LoVo (cell line): ENCODE measurements around the gene MIPEP.
"Not testable (repeated sequence)": the region's sequence is repeated elsewhere in the genome, so short reads cannot be mapped to it uniquely, and the experiment has no call there.

ENCODE experiments used
- DNase-seq: peaks from one replicate; pipeline ENCODE4 v3.0.0-alpha.2; 2016; ENCODE audit warnings: low spot score

Gene MIPEP

DNA sequence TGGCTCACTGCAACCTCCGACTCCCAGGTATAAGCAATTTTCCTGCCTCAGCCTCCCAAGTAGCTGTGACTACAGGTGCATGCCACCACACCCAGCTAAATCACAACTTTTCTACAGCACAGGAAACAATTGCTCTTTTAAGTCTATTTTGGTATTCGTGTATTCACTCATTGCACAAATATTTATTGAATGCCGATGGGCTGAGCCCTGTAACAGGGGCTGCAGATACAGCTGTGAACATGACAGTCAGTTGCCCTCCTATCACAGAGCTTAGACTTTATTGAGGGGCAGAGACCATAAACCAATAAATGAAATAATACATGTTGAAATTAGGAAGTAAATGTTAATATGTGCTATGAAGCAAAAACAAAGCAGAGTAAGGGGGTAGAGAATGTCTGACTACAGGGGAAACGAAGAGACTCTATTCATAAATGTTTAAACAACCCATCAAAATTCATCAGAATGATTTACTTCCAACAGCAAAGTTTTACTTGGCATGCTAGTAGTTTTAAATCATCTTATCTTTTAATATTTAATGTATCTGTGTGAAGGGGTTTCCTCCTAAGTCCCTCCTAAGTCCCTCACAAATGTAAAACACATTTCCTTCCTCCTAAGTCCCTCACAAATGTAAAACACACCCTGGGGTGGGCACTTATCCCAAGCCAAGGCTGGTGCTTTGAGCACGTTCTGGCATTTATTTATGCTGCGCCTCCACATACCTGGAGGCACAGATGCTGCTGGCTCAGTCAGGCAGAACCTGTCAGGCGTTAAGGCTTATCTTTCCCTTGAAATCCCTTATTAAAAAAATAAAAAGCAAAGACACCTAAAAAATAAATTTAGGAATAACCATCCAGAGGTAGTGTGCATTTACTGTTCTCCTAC lies 140.8 kb downstream of the MIPEP start:
- DNase-seq, result no peak

GRCh38 chr13:23746141-23746540 lies 143.1 kb downstream of the MIPEP start:
- DNase-seq, result not testable (repeated sequence)

GRCh38 chr13:23744315-23744714 lies 144.9 kb downstream of the MIPEP start:
- DNase-seq, result peak; percentile 13

GRCh38 chr13:23743278-23744076 lies 145.7 kb downstream of the MIPEP start:
- DNase-seq, result peak; percentile 50

GRCh38 chr13:23741879-23742510 lies 147.2 kb downstream of the MIPEP start:
- no peak for DNase-seq

DNA sequence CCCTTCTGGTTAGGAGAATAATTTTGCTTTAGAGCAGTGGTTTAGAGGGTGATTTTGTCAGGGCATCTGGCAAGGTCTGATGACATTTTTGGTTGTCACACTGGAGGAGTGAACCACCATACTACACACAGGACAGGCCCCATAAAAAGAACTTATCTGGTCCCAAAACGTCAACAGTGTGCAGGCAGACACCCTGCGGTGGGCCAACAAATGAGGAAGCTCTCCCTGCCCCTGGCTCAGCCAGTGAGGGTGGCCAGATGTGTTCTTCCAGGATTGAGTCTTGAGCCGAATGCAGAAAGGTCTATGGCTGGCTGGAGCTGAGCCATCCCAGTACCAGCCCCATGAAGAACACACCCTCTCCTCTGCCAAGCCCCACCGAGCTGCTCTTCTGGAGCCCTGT lies 149.2 kb downstream of the MIPEP start:
- DNase-seq, result no peak

DNA sequence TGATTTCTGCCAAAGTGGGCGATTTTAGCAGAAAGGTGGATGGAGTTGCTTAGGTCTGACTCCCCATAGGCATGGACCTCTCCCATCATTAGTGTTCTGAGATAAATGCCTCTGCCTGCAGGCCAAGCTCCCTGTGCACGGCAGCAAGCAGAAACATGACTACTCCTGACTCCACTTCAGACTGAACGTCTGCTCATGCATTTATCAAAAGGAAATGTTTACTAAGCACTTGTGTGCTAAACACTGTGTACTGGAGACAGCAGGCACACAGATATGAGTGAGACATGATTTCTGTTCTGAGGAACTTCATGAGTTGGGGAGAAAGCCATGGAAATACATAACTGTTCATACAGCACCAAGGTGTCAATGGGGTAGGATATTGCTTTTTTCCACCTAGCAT lies 149.6 kb downstream of the MIPEP start:
- DNase-seq, result no peak

- no peak for DNase-seq
Measured at GRCh38 chr13:23736541-23736940, 152.7 kb downstream of the MIPEP start.

DNA sequence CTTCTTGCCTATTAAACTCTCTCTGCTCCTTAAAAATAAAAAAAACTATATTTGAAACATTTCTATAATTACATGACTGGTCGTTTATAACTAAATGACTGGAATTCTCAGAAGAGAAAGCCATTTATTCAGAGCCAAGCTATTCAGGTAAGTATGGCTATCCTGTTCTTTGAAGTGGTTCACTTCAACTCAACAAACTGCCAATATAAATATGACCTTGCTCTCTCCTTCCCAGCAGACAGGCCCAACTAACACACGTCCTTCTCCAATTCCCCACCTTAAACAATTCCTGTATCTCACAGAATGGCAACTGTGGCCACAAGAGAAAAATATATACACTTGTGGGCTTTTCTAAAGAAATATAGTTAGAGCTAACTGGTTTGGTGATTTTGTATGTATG lies 153.9 kb downstream of the MIPEP start:
- DNase-seq, result no peak

DNA sequence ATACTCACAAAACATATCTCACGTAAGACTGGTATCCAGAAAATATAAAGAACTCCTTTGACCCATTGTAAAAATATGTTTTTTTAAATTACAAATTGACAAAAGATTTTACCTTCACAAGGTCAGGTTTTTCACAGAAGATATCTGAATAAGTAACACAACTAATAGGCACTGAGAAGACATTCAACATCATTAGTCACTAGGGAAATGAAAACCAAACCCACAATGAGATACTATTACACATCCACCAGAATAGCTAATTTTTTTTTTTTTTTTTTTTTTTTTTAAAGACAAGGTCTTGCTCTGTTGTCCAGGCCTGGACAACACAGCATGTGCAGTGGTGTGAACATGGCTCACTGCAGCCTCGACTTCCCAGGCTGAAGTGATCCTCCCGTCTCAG lies 157.5 kb downstream of the MIPEP start:
- DNase-seq, result no peak

- DNase-seq, result no peak
Measured at GRCh38 chr13:23730251-23730650, 158.9 kb downstream of the MIPEP start.

DNA sequence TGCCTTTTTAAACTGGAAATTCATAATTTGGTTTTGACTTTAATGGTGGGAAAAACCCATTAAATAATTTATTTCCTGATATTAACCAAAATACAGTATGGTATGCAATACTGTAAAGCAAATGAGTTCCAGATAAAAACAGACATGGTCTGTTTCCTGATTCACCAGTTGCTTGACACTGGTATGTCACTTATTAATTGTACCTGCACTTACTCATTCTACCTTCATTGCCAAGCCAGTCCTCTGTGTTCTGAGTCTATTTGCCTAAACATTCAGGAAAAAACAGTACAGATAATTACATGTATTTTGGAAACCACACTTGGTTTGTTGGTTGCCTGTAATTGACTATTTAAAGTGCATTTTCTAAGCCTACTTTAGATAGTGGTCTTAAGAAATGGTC lies 159.7 kb downstream of the MIPEP start:
- DNase-seq, result no peak

DNA sequence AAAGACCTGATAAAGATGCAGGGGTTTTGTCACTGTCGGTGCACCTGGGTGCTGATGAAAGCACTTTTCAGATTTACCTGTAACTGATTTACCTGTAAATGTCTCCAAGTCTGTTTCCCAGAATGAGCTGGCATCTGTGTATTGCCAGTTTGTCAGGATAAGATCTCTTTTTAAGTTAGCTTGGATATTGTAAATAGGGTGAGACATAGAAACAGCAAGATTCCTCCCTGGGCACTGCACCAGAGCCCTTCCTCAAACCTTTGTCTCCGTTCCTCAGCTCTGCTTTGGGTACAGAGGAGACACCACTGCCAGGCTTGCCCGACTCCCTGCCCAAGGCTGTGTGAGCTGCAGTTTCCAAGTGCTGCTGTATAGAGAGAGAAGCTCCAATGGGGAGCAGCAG lies 160.4 kb downstream of the MIPEP start:
- no peak for DNase-seq

- DNase-seq, result no peak
Measured at GRCh38 chr13:23725922-23726321, 163.3 kb downstream of the MIPEP start.

GRCh38 chr13:23724196-23724970 lies 164.8 kb downstream of the MIPEP start:
- DNase-seq, result no peak

- no peak for DNase-seq
Measured at GRCh38 chr13:23723471-23723870, 165.7 kb downstream of the MIPEP start.

- DNase-seq, result no peak
Measured at GRCh38 chr13:23722726-23723453, 166.3 kb downstream of the MIPEP start.

DNA sequence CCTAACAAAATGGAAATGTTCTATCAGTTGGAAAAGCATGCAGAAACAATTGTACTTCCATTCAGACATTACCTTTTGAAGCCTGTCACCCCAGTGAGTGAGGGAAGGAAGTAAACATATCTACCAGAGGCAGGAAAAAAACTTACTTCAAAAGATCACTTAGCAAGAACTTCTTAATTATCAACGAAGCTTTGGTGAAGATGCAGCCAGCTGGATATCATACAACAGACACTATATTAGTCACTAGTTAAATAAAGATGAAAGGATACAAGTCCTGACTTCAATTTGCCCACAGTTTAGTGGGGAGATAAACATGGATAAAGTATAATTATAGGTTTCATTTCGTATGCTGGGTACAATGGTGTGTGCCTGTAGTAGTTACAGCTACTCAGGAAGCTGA lies 170.2 kb downstream of the MIPEP start:
- DNase-seq, result peak; percentile 34

- DNase-seq, result no peak
Measured at GRCh38 chr13:23716401-23716800, 172.8 kb downstream of the MIPEP start.

GRCh38 chr13:23715762-23716235 lies 173.4 kb downstream of the MIPEP start:
- DNase-seq, result no peak

- DNase-seq, result no peak
Measured at GRCh38 chr13:23715092-23715761, 174.0 kb downstream of the MIPEP start.
